ENCODE data around the gene RBFOX1. TPM values are rescaled to one million over a fixed set of nuclear protein-coding genes. Genes with fewer than 3 reads are reported as not detected.

The RBFOX1 gene
- total RNA-seq, 1 donor from 2014 or later: 0.84 TPM

GRCh38 chr16:7546948-7547347, 214.3 kb downstream of the RBFOX1 start:
- Histone ChIP-seq H3K27ac (ENCODE audit: low read depth, low read length) (no peak overlapping the region), H3K36me3 (ENCODE audit: insufficient read depth, low read length) (no peaks in the 10 kb centered on the region), H3K9me3 (ENCODE audit: insufficient read depth, low read depth, low read length) (no peaks in the 10 kb centered on the region), H3K4me1 (ENCODE audit: insufficient read depth, low read length) (no peaks in the 10 kb centered on the region), H4K20me1 (ENCODE audit: insufficient read depth, low read length) (no peaks in the 10 kb centered on the region), H3K27me3 (ENCODE audit: insufficient read depth, low read length) (no peaks in the 10 kb centered on the region), H3K4me2 (ENCODE audit: low read length) (no peak overlapping the region), H2AFZ (ENCODE audit: low read depth, low read length) (no peak overlapping the region), H3K4me3 (ENCODE audit: insufficient read depth, low read depth, low read length) (no peak overlapping the region), H3K79me2 (ENCODE audit: insufficient read depth, low read length) (no peaks in the 10 kb centered on the region), H3K9ac (ENCODE audit: low read length) (no peak overlapping the region)
- Mint-ChIP-seq H3K9me3 (ENCODE audit: unreplicated experiment) (no peaks in the 10 kb centered on the region), H3K4me1 (ENCODE audit: low read depth, unreplicated experiment) (peaks cover 2% of the 10 kb centered on the region), H3K27ac (ENCODE audit: unreplicated experiment) (no peak overlapping the region), H3K36me3 (ENCODE audit: low read depth, unreplicated experiment) (no peaks in the 10 kb centered on the region), H3K4me3 (ENCODE audit: unreplicated experiment) (no peak overlapping the region), H3K27me3 (ENCODE audit: low read depth, unreplicated experiment) (peaks cover 7% of the 10 kb centered on the region)
- FAIRE-seq (no peak), DNase-seq (ENCODE audit: low read depth) (no peak)
- TF ChIP-seq CTCF (IDR thresholded peaks at IDR 0.05; ENCODE audit: insufficient read depth, low read depth, low read length) (no peak), EZH2 (IDR thresholded peaks at IDR 0.05; ENCODE audit: insufficient read depth, low read length) (no peak)

GRCh38 chr16:7547736-7548135, 215.1 kb downstream of the RBFOX1 start:
- H3K27me3 Mint-ChIP-seq (ENCODE audit: low read depth, unreplicated experiment): peaks cover 3% of the 10 kb centered on the region
- FAIRE-seq (no peak), DNase-seq (ENCODE audit: low read depth) (no peak)
- no peaks in the 10 kb centered on the region for H3K27me3 ChIP-seq (ENCODE audit: insufficient read depth, low read length)
- H3K27ac ChIP-seq (ENCODE audit: low read depth, low read length): no peak overlapping the region
- H3K9me3 ChIP-seq (ENCODE audit: insufficient read depth, low read depth, low read length): no peaks in the 10 kb centered on the region
- H3K4me3 ChIP-seq (ENCODE audit: insufficient read depth, low read depth, low read length): no peak overlapping the region
- H3K4me2 ChIP-seq (ENCODE audit: low read length): no peak overlapping the region
- peaks cover 2% of the 10 kb centered on the region for H3K4me1 Mint-ChIP-seq (ENCODE audit: low read depth, unreplicated experiment)
- H3K4me1 ChIP-seq (ENCODE audit: insufficient read depth, low read length): no peaks in the 10 kb centered on the region
- no peaks in the 10 kb centered on the region for H3K36me3 ChIP-seq (ENCODE audit: insufficient read depth, low read length)
- no peaks in the 10 kb centered on the region for H3K9me3 Mint-ChIP-seq (ENCODE audit: unreplicated experiment)
- no peak overlapping the region for H3K9ac ChIP-seq (ENCODE audit: low read length)
- no peak overlapping the region for H2AFZ ChIP-seq (ENCODE audit: low read depth, low read length)
- no peaks in the 10 kb centered on the region for H4K20me1 ChIP-seq (ENCODE audit: insufficient read depth, low read length)
- no peak overlapping the region for H3K4me3 Mint-ChIP-seq (ENCODE audit: unreplicated experiment)
- no peaks in the 10 kb centered on the region for H3K36me3 Mint-ChIP-seq (ENCODE audit: low read depth, unreplicated experiment)
- TF ChIP-seq EZH2 (IDR thresholded peaks at IDR 0.05; ENCODE audit: insufficient read depth, low read length) (no peak), CTCF (IDR thresholded peaks at IDR 0.05; ENCODE audit: insufficient read depth, low read depth, low read length) (no peak)
- no peaks in the 10 kb centered on the region for H3K79me2 ChIP-seq (ENCODE audit: insufficient read depth, low read length)
- no peak overlapping the region for H3K27ac Mint-ChIP-seq (ENCODE audit: unreplicated experiment)

GRCh38 chr16:7548796-7549318, 216.2 kb downstream of the RBFOX1 start:
- Histone ChIP-seq H3K4me1 (ENCODE audit: insufficient read depth, low read length) (no peaks in the 10 kb centered on the region), H4K20me1 (ENCODE audit: insufficient read depth, low read length) (no peaks in the 10 kb centered on the region), H3K9me3 (ENCODE audit: insufficient read depth, low read depth, low read length) (no peaks in the 10 kb centered on the region), H3K4me3 (ENCODE audit: insufficient read depth, low read depth, low read length) (no peak overlapping the region), H3K9ac (ENCODE audit: low read length) (no peak overlapping the region), H3K36me3 (ENCODE audit: insufficient read depth, low read length) (no peaks in the 10 kb centered on the region), H3K27me3 (ENCODE audit: insufficient read depth, low read length) (no peaks in the 10 kb centered on the region), H3K27ac (ENCODE audit: low read depth, low read length) (no peak overlapping the region), H2AFZ (ENCODE audit: low read depth, low read length) (no peak overlapping the region), H3K79me2 (ENCODE audit: insufficient read depth, low read length) (no peaks in the 10 kb centered on the region), H3K4me2 (ENCODE audit: low read length) (no peak overlapping the region)
- TF ChIP-seq CTCF (IDR thresholded peaks at IDR 0.05; ENCODE audit: insufficient read depth, low read depth, low read length): no peak
- no peak for TF ChIP-seq EZH2 (IDR thresholded peaks at IDR 0.05; ENCODE audit: insufficient read depth, low read length)
- Mint-ChIP-seq H3K36me3 (ENCODE audit: low read depth, unreplicated experiment) (no peaks in the 10 kb centered on the region), H3K9me3 (ENCODE audit: unreplicated experiment) (no peaks in the 10 kb centered on the region), H3K4me1 (ENCODE audit: low read depth, unreplicated experiment) (peaks cover 7% of the 10 kb centered on the region), H3K4me3 (ENCODE audit: unreplicated experiment) (no peak overlapping the region), H3K27me3 (ENCODE audit: low read depth, unreplicated experiment) (peaks cover 2% of the 10 kb centered on the region), H3K27ac (ENCODE audit: unreplicated experiment) (no peak overlapping the region)
- FAIRE-seq: no peak
- DNase-seq (ENCODE audit: low read depth): no peak
